GM21515 (cell line): ENCODE measurements around the gene SCGB1C1.
"Not testable (repeated sequence)": the region's sequence is repeated elsewhere in the genome, so short reads cannot be mapped to it uniquely, and the experiment has no call there.

Experiments
- ATAC-seq: cut with Tn5 transposase; IDR thresholded peaks from one replicate; pipeline ENCODE4 v1.9.1; 2021; ENCODE audit not compliant: unreplicated experiment

The SCGB1C1 gene

DNA sequence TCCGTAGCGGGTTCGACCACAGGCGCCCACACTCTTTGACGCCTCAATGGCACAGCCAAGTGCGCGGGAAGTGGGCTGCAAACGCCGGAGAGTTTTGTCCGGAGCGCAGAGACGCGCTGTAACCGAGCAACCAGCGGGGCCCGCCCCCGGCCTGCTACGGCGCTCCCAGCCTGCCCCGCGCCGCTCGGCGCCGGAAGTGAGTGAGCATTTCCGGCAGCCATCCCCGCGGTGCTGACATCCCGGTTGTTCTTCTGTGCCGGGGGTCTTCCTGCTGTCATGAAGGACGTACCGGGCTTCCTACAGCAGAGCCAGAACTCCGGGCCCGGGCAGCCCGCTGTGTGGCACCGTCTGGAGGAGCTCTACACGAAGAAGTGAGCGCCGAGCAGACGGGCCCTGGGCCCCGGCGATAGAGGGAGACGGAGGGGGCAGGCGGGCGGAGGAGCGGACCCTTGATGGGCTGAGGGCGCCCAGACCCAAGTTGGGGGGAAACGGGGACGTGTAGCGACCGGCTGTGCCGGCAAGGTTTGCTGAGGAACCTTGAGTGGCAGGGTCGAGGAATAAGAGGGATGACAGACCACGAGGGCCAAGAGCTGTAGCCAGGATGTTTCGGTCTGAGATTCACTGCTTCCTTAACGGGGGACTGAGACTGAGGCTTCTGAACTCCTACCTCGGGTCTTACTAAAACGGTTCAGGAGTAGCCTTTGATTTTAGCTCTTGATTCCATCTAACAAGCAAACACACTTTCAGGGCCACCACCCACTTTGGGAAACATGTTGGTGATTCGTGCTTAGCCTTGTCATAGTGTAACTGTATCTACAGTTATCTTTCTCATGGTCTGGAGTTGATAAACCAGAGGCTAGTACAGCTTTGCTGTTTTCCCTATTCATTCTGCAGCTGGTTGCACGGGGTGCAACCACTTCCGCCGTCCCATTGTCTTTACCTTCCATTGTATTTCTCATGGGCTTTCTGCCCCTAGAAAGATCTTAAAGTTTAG is 44.2 kb downstream of the SCGB1C1 start, which contains the start of gene PSMD13:
PSMD13 (plus strand) TSS at position 203 of the 994 bp plus-strand sequence; CDS start at position 277, 74 bp downstream.
- peak; percentile 73 for ATAC-seq

DNA sequence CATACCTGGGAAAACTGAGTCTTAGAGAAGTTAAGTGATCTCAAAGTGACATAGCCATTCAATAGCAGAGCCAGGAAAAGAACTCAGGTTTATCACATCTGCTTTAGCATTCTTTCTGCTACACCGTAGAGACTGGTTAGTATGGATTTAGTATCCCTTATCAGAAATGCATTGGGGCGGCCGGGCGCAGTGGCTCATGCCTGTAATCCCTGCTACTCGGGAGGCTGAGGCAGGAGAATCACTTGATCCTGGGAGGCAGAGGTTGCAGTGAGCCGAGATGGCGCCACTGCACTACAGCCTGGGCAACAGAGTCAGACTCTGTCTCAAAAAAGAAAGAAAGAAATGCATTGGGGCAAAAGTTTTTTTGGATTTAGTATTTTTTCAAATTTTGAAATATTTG is 45.5 kb downstream of the SCGB1C1 start:
- ATAC-seq, result not testable (repeated sequence)

DNA sequence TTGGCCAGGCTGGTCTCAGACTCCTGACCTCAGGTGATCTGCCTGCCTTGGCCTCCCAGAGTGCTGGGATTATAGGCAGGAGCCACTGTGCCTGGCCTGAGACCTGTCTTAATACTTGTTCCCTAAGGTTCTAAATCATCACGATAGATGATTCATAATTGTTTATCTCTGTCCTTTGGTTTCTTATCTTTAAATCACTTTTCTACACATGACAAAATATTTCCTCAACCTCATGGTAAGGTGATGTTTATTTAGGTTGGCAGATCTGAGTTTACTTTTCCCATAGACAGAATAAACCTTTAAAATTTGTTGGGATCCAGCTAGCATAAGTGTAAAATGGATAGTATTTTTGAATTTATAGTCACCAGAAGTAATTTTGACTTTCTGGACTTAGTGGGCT is 47.4 kb downstream of the SCGB1C1 start:
- no peak for ATAC-seq

DNA sequence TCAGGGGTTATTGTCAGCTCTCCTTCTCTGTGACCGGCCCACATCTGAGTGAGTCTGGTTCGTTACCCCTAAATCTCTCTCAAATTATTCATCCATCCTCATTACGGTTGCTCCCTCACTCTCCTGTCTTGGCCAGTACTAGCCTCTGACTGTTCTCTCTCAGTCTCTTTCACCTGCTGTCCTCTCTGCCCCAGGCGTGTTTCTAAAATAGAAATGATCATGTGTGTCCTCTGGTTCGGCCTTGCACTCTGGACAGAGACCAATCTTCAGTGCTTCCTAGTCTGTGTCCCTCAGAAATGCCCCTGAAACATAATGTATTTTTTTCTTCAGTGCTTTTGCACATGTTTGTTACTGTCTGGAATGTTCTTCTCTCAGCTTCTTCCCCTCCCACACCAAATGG is 48.8 kb downstream of the SCGB1C1 start:
- no peak for ATAC-seq
